CD4-positive, CD25-positive, alpha-beta regulatory T cell (primary cell): ENCODE data around the gene NTNG2. TPM values are rescaled to one million over a fixed set of nuclear protein-coding genes. Genes with fewer than 3 reads are reported as not detected.

Source experiments
- ATAC-seq, 2 donors: fragments of 150-1000 bp; cut with Tn5 transposase; one replicate each; pipeline ENCODE4 v1.10.0; 2021; ENCODE audit warnings: low read depth in 2 of 2, moderate number of reproducible peaks in 2 of 2, moderate library complexity in 1 of 2
- DNase-seq, 3 donors: peaks; one replicate each; pipeline versions ENCODE4 v3.0.0 to v3.0.0-alpha.2; 2012 to 2022; ENCODE audit warnings: mixed read lengths in 1 of 3
- H3K27ac ChIP-seq: one replicate; pipeline ENCODE4 v1.7.0; 2013; ENCODE audit warnings: mild to moderate bottlenecking, low read length; ENCODE audit not compliant: insufficient read depth, poor library complexity, severe bottlenecking
- H3K27me3 ChIP-seq: one replicate; pipeline ENCODE4 v1.7.0; 2013; ENCODE audit warnings: low read length; ENCODE audit not compliant: control insufficient read depth, insufficient read depth
- H3K36me3 ChIP-seq: one replicate; pipeline ENCODE4 v1.7.0; 2013; ENCODE audit warnings: mild to moderate bottlenecking, low read length, moderate library complexity; ENCODE audit not compliant: control insufficient read depth, insufficient read depth
- H3K4me1 ChIP-seq: 2 replicates; pipeline ENCODE4 v1.7.0; 2013; ENCODE audit warnings: mild to moderate bottlenecking, low read length; ENCODE audit not compliant: insufficient read depth, control insufficient read depth, poor library complexity, severe bottlenecking
- H3K4me3 ChIP-seq: one replicate; pipeline ENCODE4 v1.7.0; 2013; ENCODE audit warnings: low read depth, mild to moderate bottlenecking, low read length, moderate library complexity
- H3K9me3 ChIP-seq, 2 experiments: 1 replicate in 1 of 2; 2 replicates in 1 of 2; pipeline ENCODE4 v1.7.0; 2013; ENCODE audit warnings: low read length in 2 of 2, mild to moderate bottlenecking in 1 of 2, moderate library complexity in 1 of 2; ENCODE audit not compliant: control insufficient read depth in 2 of 2
- H3K27ac Mint-ChIP-seq, 3 donors: one replicate each; pipeline ENCODE4 v1.8.0; 2020 to 2022; ENCODE audit warnings: mild to moderate bottlenecking in 3 of 3, mixed read lengths in 3 of 3, moderate library complexity in 2 of 3
- H3K27me3 Mint-ChIP-seq: one replicate; pipeline ENCODE4 v1.8.0; 2022; ENCODE audit warnings: mild to moderate bottlenecking, mixed read lengths
- H3K36me3 Mint-ChIP-seq: one replicate; pipeline ENCODE4 v1.8.0; 2020; ENCODE audit warnings: mixed read lengths
- H3K4me1 Mint-ChIP-seq, 4 donors: one replicate each; pipeline ENCODE4 v1.8.0; 2020 to 2022; ENCODE audit warnings: mixed read lengths in 4 of 4, mild to moderate bottlenecking in 1 of 4
- H3K4me3 Mint-ChIP-seq, 4 donors: one replicate each; pipeline ENCODE4 v1.8.0; 2020 to 2022; ENCODE audit warnings: mild to moderate bottlenecking in 4 of 4, mixed read lengths in 4 of 4, moderate library complexity in 3 of 4
- H3K9me3 Mint-ChIP-seq, 7 donors: one replicate each; pipeline ENCODE4 v1.8.0; 2020 to 2022; ENCODE audit warnings: mixed read lengths in 7 of 7, mild to moderate bottlenecking in 3 of 7, moderate library complexity in 2 of 7
- polyA plus RNA-seq, 4 donors: library from polyadenylated mRNA; unstranded; fragments of 300-500 nt; fragmentation: Illumina TruSeq; gene quantifications; one replicate each; pipeline ENCODE4 v1.2.3, GENCODE V29; 2021
- total RNA-seq: library from RNA; stranded (reverse); gene quantifications from one replicate; pipeline ENCODE4 v1.2.3, GENCODE V29; 2022

Gene NTNG2, protein sequence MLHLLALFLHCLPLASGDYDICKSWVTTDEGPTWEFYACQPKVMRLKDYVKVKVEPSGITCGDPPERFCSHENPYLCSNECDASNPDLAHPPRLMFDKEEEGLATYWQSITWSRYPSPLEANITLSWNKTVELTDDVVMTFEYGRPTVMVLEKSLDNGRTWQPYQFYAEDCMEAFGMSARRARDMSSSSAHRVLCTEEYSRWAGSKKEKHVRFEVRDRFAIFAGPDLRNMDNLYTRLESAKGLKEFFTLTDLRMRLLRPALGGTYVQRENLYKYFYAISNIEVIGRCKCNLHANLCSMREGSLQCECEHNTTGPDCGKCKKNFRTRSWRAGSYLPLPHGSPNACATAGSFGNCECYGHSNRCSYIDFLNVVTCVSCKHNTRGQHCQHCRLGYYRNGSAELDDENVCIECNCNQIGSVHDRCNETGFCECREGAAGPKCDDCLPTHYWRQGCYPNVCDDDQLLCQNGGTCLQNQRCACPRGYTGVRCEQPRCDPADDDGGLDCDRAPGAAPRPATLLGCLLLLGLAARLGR
- total RNA-seq (14.7 TPM), polyA plus RNA-seq (1 to 10 TPM in 2 of 4 donors, under 1 TPM in 2; 0.50 to 1.2 (median 1.1) TPM)

- ATAC-seq = no peak
- Mint-ChIP-seq H3K9me3 (peaks cover 0 to 4% (median 0%) of the 10 kb centered on the region in 7 donors), H3K36me3 (no peaks in the 10 kb centered on the region), H3K27ac (peak within 1 kb of the TSS; percentile 58 to 92 (median 66)), H3K27me3 (peaks cover 53% of the 10 kb centered on the region), H3K4me3 (peak within 1 kb of the TSS; percentile 95 to 100 (median 98)), H3K4me1 (peaks cover 0 to 18% (median 7%) of the 10 kb centered on the region in 4 donors)
- Histone ChIP-seq H3K4me1 (peaks cover 25% of the 10 kb centered on the region), H3K4me3 (peak within 1 kb of the TSS; percentile 55), H3K27ac (no peak within 1 kb of the TSS), H3K36me3 (no peaks in the 10 kb centered on the region), H3K9me3 (no peaks in the 10 kb centered on the region), H3K27me3 (peaks cover 5% of the 10 kb centered on the region)
- no peak for DNase-seq
These were observed at the start of gene NTNG2 for GRCh38 chr9:132161743-132162184. Gene NTNG2, plus strand, starts transcription at chr9:132162058. Its CDS starts 4,774 bp downstream, at chr9:132166832.

DNA sequence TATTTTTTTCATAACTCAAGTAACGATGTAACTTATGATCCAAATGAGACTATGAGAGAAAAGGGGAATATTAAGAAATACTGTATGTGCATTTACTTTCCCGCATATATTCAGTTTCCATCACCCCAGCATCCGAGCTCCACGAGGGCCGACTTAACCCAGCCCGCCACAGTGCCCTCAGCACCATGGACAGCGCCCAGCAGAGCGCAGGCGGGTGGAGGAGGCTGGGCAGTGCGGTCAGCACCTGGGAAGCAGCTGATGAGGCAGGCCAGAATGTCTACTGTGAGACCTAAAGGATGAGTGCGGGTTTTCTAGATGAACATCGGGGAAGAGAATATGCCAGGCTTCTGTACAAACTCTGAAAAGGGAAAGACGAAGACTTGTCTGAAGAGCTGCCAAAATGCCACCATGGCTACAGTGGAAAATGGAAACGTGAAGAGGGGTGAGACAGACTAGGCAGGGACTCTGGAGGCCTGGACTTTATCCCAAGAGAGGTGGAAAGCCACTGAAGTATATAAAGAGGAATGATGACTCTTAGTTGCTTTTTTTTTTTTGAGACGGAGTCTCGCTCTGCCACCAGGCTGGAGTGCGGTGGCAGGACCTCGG is 47.7 kb upstream of the NTNG2 start:
- H3K4me3 Mint-ChIP-seq = no peak overlapping the region
- H3K27ac Mint-ChIP-seq = no peak overlapping the region
- no peaks in the 10 kb centered on the region for H3K9me3 ChIP-seq
- H3K4me1 Mint-ChIP-seq = peaks cover 0 to 4% (median 0%) of the 10 kb centered on the region in 4 donors
- H3K27me3 Mint-ChIP-seq = peaks cover 58% of the 10 kb centered on the region
- H3K27ac ChIP-seq = no peak overlapping the region
- H3K4me1 ChIP-seq = no peaks in the 10 kb centered on the region
- H3K36me3 ChIP-seq = no peaks in the 10 kb centered on the region
- H3K4me3 ChIP-seq = no peak overlapping the region
- H3K36me3 Mint-ChIP-seq = no peaks in the 10 kb centered on the region
- H3K9me3 Mint-ChIP-seq = peaks cover 0 to 3% (median 0%) of the 10 kb centered on the region in 7 donors
- peak in 2 of 3 donors; percentile 15 to 16 for DNase-seq
- no peak for ATAC-seq
- peaks cover 2% of the 10 kb centered on the region for H3K27me3 ChIP-seq

DNA sequence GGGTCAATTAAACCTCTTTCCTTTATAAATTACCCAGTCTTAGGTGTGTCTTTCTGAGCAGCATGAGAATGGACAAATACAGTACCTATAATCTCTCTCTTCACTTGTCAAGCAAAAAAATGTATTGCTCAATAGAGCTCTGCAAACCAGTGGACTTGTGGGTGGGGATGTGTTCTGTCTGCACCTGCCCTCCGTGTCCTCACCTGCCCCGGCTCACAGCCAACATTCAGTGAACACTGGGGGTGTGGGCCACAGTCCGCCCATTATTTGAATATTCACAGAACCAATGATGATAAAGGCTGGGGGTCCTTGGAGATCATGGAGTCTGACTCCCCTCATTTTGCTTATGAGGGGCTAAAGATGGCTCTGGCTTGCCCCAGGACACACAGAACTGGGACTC is 45.3 kb upstream of the NTNG2 start:
- ATAC-seq (no peak), DNase-seq (no peak)
- Histone ChIP-seq H3K9me3 (no peaks in the 10 kb centered on the region), H3K4me1 (no peaks in the 10 kb centered on the region), H3K27ac (no peak overlapping the region), H3K36me3 (no peaks in the 10 kb centered on the region), H3K27me3 (peaks cover 9% of the 10 kb centered on the region), H3K4me3 (no peak overlapping the region)
- Mint-ChIP-seq H3K27ac (no peak overlapping the region), H3K27me3 (peaks cover 58% of the 10 kb centered on the region), H3K4me1 (no peaks in the 10 kb centered on the region), H3K9me3 (peaks cover 0 to 3% (median 0%) of the 10 kb centered on the region in 7 donors), H3K4me3 (no peak overlapping the region), H3K36me3 (no peaks in the 10 kb centered on the region)

DNA sequence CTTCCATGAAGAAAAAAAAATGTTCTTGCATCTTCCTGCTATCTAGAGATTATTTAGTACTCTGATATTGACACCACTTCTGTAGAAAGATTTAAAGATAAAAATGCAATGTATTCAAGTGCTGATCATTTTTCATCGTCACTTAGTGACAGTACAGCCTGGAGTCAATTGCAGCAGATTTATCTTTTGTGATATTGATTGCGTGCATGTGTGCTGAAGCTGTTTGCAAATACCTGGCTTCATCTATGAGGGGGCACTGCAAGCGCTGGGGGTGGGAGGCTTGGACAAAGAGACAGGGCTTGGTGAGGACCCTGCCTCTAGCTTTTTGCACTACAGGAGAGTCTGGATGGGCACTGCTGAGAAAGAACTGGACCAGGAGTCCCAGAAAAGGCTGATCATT is 44.2 kb upstream of the NTNG2 start:
- no peaks in the 10 kb centered on the region for H3K4me1 Mint-ChIP-seq
- Histone ChIP-seq H3K4me1 (no peaks in the 10 kb centered on the region), H3K27me3 (peaks cover 6% of the 10 kb centered on the region), H3K36me3 (no peaks in the 10 kb centered on the region), H3K4me3 (no peak overlapping the region), H3K9me3 (no peaks in the 10 kb centered on the region), H3K27ac (no peak overlapping the region)
- peaks cover 0 to 3% (median 0%) of the 10 kb centered on the region in 7 donors for H3K9me3 Mint-ChIP-seq
- no peak for ATAC-seq
- no peak for DNase-seq
- H3K27ac Mint-ChIP-seq = no peak overlapping the region
- H3K4me3 Mint-ChIP-seq = no peak overlapping the region
- no peaks in the 10 kb centered on the region for H3K36me3 Mint-ChIP-seq
- peaks cover 54% of the 10 kb centered on the region for H3K27me3 Mint-ChIP-seq

GRCh38 chr9:132121021-132121420 is 40.8 kb upstream of the NTNG2 start:
- Mint-ChIP-seq H3K9me3 (peaks cover 0 to 3% (median 0%) of the 10 kb centered on the region in 7 donors), H3K27ac (no peak overlapping the region)

GRCh38 chr9:132124800-132125199 is 37.1 kb upstream of the NTNG2 start:
- Mint-ChIP-seq H3K27ac (no peak overlapping the region), H3K9me3 (peaks cover 0 to 2% (median 0%) of the 10 kb centered on the region in 7 donors), H3K4me3 (no peak overlapping the region), H3K4me1 (peaks cover 6 to 15% (median 9%) of the 10 kb centered on the region in 4 donors), H3K27me3 (peaks cover 51% of the 10 kb centered on the region), H3K36me3 (no peaks in the 10 kb centered on the region)
- H3K4me1 ChIP-seq = peaks cover 4% of the 10 kb centered on the region
- H3K27me3 ChIP-seq = peaks cover 18% of the 10 kb centered on the region
- H3K36me3 ChIP-seq = no peaks in the 10 kb centered on the region
- H3K4me3 ChIP-seq = no peak overlapping the region
- ATAC-seq (no peak), DNase-seq (no peak)
- H3K9me3 ChIP-seq = no peaks in the 10 kb centered on the region
- H3K27ac ChIP-seq = no peak overlapping the region

More at GRCh38 chr9:132121021-132121420, 40.8 kb upstream of the NTNG2 start:
- Mint-ChIP-seq H3K4me1 (peaks cover under 1 to 5% (median 3%) of the 10 kb centered on the region in 4 donors), H3K4me3 (no peak overlapping the region), H3K36me3 (no peaks in the 10 kb centered on the region), H3K27me3 (peaks cover 50% of the 10 kb centered on the region)
- Histone ChIP-seq H3K36me3 (no peaks in the 10 kb centered on the region), H3K4me3 (no peak overlapping the region), H3K9me3 (no peaks in the 10 kb centered on the region), H3K4me1 (peaks cover 1% of the 10 kb centered on the region), H3K27ac (no peak overlapping the region), H3K27me3 (peaks cover 11% of the 10 kb centered on the region)
- DNase-seq (no peak), ATAC-seq (no peak)

GRCh38 chr9:132125361-132125760 is 36.5 kb upstream of the NTNG2 start:
- peaks cover 6 to 15% (median 9%) of the 10 kb centered on the region in 4 donors for H3K4me1 Mint-ChIP-seq
- H3K36me3 Mint-ChIP-seq = no peaks in the 10 kb centered on the region
- H3K9me3 ChIP-seq = no peaks in the 10 kb centered on the region
- H3K4me1 ChIP-seq = peaks cover 4% of the 10 kb centered on the region
- H3K4me3 Mint-ChIP-seq = no peak overlapping the region
- ATAC-seq (no peak), DNase-seq (no peak)
- no peak overlapping the region for H3K4me3 ChIP-seq
- H3K27me3 ChIP-seq = peaks cover 18% of the 10 kb centered on the region
- H3K27me3 Mint-ChIP-seq = peaks cover 51% of the 10 kb centered on the region
- no peaks in the 10 kb centered on the region for H3K36me3 ChIP-seq
- H3K9me3 Mint-ChIP-seq = peaks cover 0 to 2% (median 0%) of the 10 kb centered on the region in 7 donors
- H3K27ac ChIP-seq = no peak overlapping the region
- no peak overlapping the region for H3K27ac Mint-ChIP-seq
